ENCODE data around the gene ATP6V0E1. TPM values are rescaled to one million over a fixed set of nuclear protein-coding genes. Genes with fewer than 3 reads are reported as not detected.
A peak's percentile ranks its signal among the peaks of the same experiment; 100 is the strongest.

The ATP6V0E1 gene
- total RNA-seq, 1 donor from 2014 or later = 261 TPM

DNA sequence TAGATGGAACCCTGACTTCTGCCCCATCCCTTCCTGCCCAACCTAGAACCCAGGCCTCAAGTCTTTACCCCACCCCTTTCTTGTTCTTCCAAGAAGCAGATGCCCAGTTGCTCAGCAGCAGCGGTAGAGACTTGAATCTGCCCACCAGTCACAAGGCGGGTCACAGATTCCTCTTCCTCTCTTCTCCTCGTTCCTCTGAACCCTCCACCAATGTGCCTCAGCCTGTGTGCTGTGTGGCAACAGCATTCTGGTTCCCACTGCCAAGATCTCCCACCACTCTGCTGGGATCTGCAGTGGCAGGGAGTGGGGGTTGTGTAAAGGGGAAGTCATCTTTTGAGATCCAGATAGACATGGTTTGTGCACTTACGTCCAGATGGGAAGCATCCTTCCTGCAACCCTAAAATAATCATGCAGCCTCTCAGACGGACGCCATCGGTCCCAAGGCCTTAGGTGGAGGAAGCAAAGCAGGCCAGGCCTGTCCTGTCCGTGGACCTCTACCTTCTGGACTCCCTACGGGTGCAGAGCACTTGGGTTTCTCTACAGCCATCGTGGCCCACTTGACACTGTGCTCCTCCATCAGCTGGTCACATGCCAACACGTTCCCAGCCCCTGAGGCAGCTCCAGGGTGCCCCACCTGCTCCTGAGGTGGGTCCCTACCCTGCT is 32.1 kb upstream of the ATP6V0E1 start:
- TF ChIP-seq, protein P1, sequence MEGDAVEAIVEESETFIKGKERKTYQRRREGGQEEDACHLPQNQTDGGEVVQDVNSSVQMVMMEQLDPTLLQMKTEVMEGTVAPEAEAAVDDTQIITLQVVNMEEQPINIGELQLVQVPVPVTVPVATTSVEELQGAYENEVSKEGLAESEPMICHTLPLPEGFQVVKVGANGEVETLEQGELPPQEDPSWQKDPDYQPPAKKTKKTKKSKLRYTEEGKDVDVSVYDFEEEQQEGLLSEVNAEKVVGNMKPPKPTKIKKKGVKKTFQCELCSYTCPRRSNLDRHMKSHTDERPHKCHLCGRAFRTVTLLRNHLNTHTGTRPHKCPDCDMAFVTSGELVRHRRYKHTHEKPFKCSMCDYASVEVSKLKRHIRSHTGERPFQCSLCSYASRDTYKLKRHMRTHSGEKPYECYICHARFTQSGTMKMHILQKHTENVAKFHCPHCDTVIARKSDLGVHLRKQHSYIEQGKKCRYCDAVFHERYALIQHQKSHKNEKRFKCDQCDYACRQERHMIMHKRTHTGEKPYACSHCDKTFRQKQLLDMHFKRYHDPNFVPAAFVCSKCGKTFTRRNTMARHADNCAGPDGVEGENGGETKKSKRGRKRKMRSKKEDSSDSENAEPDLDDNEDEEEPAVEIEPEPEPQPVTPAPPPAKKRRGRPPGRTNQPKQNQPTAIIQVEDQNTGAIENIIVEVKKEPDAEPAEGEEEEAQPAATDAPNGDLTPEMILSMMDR (IDR thresholded peaks at IDR 0.05) = no peak
- H3K27me3 Mint-ChIP-seq (ENCODE audit: unreplicated experiment) = no peaks in the 10 kb centered on the region
- H3K9me3 Mint-ChIP-seq (ENCODE audit: unreplicated experiment) = no peaks in the 10 kb centered on the region
- peak overlapping the region; percentile 63 for H3K27ac Mint-ChIP-seq (ENCODE audit: unreplicated experiment)
- H3K4me1 Mint-ChIP-seq (ENCODE audit: unreplicated experiment) = peaks cover 42% of the 10 kb centered on the region
- DNase-seq (ENCODE audit: extremely low spot score, unreplicated experiment) = no peak
- no peak overlapping the region for H3K4me3 Mint-ChIP-seq (ENCODE audit: unreplicated experiment)
- peaks cover 14% of the 10 kb centered on the region for H3K36me3 Mint-ChIP-seq (ENCODE audit: unreplicated experiment)

DNA sequence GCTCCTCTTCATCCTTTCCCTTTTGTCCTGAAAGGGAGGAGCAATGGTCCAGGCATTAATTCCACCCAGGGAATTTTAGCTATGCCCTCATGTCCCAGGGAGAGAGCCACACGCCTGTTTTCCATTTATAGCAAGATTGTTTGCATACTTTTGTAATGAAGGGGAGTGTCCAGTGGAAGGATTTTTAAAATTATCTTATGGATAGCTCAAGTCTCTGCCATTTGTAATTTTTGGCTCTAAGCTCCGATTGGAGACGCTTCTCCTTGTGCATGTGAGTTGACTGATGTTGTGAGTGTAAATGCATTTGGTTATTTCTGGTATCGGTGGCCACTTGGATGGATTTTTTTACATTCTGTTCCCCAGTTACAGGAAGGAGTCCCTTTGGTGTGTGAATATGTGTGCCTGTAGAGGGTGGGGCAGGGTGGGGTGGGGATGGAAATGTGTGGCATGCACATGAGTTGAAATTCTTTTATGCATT is 31.5 kb upstream of the ATP6V0E1 start:
- no peak for DNase-seq (ENCODE audit: extremely low spot score, unreplicated experiment)
- Mint-ChIP-seq H3K27ac (ENCODE audit: unreplicated experiment) (peak overlapping the region; percentile 63), H3K4me1 (ENCODE audit: unreplicated experiment) (peaks cover 42% of the 10 kb centered on the region), H3K27me3 (ENCODE audit: unreplicated experiment) (no peaks in the 10 kb centered on the region), H3K36me3 (ENCODE audit: unreplicated experiment) (peaks cover 14% of the 10 kb centered on the region), H3K4me3 (ENCODE audit: unreplicated experiment) (no peak overlapping the region), H3K9me3 (ENCODE audit: unreplicated experiment) (no peaks in the 10 kb centered on the region)
- TF ChIP-seq, protein P1 (IDR thresholded peaks at IDR 0.05) = no peak

DNA sequence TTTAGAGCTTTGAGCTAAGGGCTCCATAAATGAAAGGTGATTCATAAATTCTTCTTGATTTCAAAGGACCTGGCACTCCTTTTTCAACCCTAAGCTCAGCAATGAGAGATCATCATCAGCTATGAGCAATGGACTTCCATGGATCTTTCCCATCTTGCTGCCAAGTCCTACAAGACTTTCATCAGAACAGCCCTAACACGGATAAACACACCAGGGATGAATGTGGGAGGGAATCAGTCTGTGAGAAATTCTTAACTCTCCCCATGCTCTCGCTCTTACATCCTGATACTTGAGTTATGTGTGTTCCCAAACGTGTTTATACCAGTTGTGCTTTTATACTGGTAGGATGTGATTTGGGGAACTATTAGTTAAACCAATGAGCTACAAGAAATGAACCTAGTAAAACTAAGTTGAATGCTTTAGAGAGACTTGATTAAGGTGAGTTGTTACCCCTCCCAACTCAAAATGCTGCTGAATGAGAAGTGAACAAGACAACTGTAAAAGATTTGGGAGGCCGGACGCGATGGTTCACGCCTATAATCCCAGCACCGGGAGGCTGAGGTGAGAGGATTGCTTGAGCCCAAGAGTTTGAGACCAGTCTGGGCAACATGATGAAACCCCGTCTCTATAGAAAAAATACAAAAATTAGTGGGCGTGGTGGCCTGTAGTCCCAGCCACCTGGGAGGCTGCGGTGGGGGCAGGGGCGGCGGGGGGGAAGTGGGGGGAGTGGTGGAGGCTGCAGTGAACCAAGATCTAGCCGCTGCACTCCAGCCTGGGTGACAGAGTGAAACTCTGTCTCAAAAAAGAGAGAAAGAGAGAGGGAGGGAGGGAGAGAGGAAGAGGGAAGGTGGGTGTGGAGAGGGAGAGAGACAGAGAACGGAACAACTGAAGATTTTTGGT is 29.5 kb upstream of the ATP6V0E1 start:
- H3K36me3 Mint-ChIP-seq (ENCODE audit: unreplicated experiment) = peaks cover 9% of the 10 kb centered on the region
- no peaks in the 10 kb centered on the region for H3K27me3 Mint-ChIP-seq (ENCODE audit: unreplicated experiment)
- H3K4me3 Mint-ChIP-seq (ENCODE audit: unreplicated experiment) = no peak overlapping the region
- no peaks in the 10 kb centered on the region for H3K9me3 Mint-ChIP-seq (ENCODE audit: unreplicated experiment)
- H3K27ac Mint-ChIP-seq (ENCODE audit: unreplicated experiment) = peak overlapping the region; percentile 73
- TF ChIP-seq, protein P1 (IDR thresholded peaks at IDR 0.05) = no peak
- DNase-seq (ENCODE audit: extremely low spot score, unreplicated experiment) = no peak
- H3K4me1 Mint-ChIP-seq (ENCODE audit: unreplicated experiment) = peaks cover 45% of the 10 kb centered on the region

DNA sequence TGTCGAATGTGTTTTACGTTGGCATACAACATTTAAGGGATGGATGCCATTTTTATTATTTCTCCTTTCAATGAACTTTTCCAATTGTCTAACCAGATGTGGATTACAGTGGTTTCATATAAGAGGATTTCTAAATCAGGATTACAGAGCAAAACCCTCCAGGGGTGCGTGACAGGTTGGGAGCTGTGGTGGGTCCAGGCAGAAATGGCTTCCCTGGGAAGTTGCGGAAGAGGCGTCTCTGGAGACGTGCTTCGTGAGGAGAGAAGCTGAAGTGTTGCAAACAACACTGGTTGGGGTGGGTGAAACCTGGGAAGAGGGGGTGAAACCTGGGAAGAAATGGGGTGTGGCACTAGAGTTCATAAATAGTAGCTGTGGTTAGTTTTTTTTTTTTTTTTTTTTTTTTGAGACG is 28.8 kb upstream of the ATP6V0E1 start:
- Mint-ChIP-seq H3K27ac (ENCODE audit: unreplicated experiment) (peak overlapping the region; percentile 65), H3K36me3 (ENCODE audit: unreplicated experiment) (peaks cover 6% of the 10 kb centered on the region), H3K4me1 (ENCODE audit: unreplicated experiment) (peaks cover 46% of the 10 kb centered on the region), H3K27me3 (ENCODE audit: unreplicated experiment) (no peaks in the 10 kb centered on the region), H3K9me3 (ENCODE audit: unreplicated experiment) (no peaks in the 10 kb centered on the region), H3K4me3 (ENCODE audit: unreplicated experiment) (no peak overlapping the region)
- TF ChIP-seq, protein P1 (IDR thresholded peaks at IDR 0.05) = no peak
- no peak for DNase-seq (ENCODE audit: extremely low spot score, unreplicated experiment)

DNA sequence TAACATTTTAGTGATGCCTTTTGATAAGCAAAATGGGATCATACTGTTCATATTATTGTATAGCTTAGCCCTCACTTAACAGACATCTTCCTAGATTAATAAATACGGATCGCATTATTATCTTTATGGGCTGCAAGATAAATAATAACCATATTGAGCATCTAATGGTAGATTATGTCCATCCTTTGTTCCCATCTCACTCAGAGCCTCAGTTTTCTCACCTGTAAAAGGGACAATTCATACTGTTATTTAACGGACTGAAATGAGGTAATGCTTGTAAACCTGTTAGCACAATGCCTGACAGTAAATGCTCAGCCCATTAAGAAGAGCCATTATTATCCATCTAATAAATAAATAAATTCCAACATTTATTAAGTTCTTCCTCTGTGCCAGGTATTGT is 27.3 kb upstream of the ATP6V0E1 start:
- Mint-ChIP-seq H3K27me3 (ENCODE audit: unreplicated experiment) (no peaks in the 10 kb centered on the region), H3K9me3 (ENCODE audit: unreplicated experiment) (no peaks in the 10 kb centered on the region), H3K4me1 (ENCODE audit: unreplicated experiment) (peaks cover 52% of the 10 kb centered on the region), H3K36me3 (ENCODE audit: unreplicated experiment) (peaks cover 5% of the 10 kb centered on the region), H3K27ac (ENCODE audit: unreplicated experiment) (no peak overlapping the region), H3K4me3 (ENCODE audit: unreplicated experiment) (no peak overlapping the region)
- TF ChIP-seq, protein P1 (IDR thresholded peaks at IDR 0.05) = no peak
- DNase-seq (ENCODE audit: extremely low spot score, unreplicated experiment) = no peak
